GM21529 (cell line): ENCODE results near the gene RIC8B.

ENCODE experiments used
- ATAC-seq: cut with Tn5 transposase; IDR thresholded peaks from one replicate; pipeline ENCODE4 v1.9.1; 2021; ENCODE audit not compliant: unreplicated experiment

RIC8B gene

GRCh38 chr12:106791531-106791930, 17.0 kb downstream of the RIC8B start:
- ATAC-seq, result no peak

- ATAC-seq, result no peak
Observed at GRCh38 chr12:106794369-106794768, 19.9 kb downstream of the RIC8B start.

- ATAC-seq, result no peak
Observed at GRCh38 chr12:106801167-106801708, 26.8 kb downstream of the RIC8B start.

GRCh38 chr12:106801830-106802533, 27.5 kb downstream of the RIC8B start:
- no peak for ATAC-seq

- ATAC-seq, result no peak
Observed at GRCh38 chr12:106804668-106805067, 30.2 kb downstream of the RIC8B start.

GRCh38 chr12:106814714-106815113, 40.2 kb downstream of the RIC8B start:
- no peak for ATAC-seq

- ATAC-seq, result no peak
Observed at GRCh38 chr12:106815741-106816140, 41.3 kb downstream of the RIC8B start.

GRCh38 chr12:106816231-106816630, 41.7 kb downstream of the RIC8B start:
- no peak for ATAC-seq

GRCh38 chr12:106819991-106820390, 45.5 kb downstream of the RIC8B start:
- ATAC-seq, result no peak

GRCh38 chr12:106831699-106832098, 57.2 kb downstream of the RIC8B start:
- no peak for ATAC-seq

GRCh38 chr12:106837782-106838181, 63.3 kb downstream of the RIC8B start:
- no peak for ATAC-seq

GRCh38 chr12:106839333-106839732, 64.9 kb downstream of the RIC8B start:
- no peak for ATAC-seq

GRCh38 chr12:106840243-106840642, 65.8 kb downstream of the RIC8B start:
- ATAC-seq, result no peak

GRCh38 chr12:106841510-106842302, 67.2 kb downstream of the RIC8B start:
- peak; percentile 62 for ATAC-seq

GRCh38 chr12:106845902-106846301, 71.4 kb downstream of the RIC8B start:
- no peak for ATAC-seq

- no peak for ATAC-seq
Observed at GRCh38 chr12:106847861-106848260, 73.4 kb downstream of the RIC8B start.

- no peak for ATAC-seq
Observed at GRCh38 chr12:106851306-106851705, 76.8 kb downstream of the RIC8B start.

- ATAC-seq, result no peak
Observed at GRCh38 chr12:106854723-106855122, 80.2 kb downstream of the RIC8B start.

- no peak for ATAC-seq
Observed at GRCh38 chr12:106855221-106855758, 80.8 kb downstream of the RIC8B start.

- ATAC-seq, result no peak
Observed at GRCh38 chr12:106861984-106862916, 87.8 kb downstream of the RIC8B start.

GRCh38 chr12:106863189-106863588, 88.7 kb downstream of the RIC8B start:
- ATAC-seq, result no peak
